ENCODE results near the gene SPEM2.
A peak's percentile ranks its signal among the peaks of the same experiment; 100 is the strongest.
"Not testable (repeated sequence)": the region's sequence is repeated elsewhere in the genome, so short reads cannot be mapped to it uniquely, and the experiment has no call there.

Gene SPEM2

GRCh38 chr17:7442142-7442541, 16.7 kb downstream of the SPEM2 start:
- ATAC-seq (no peak), DNase-seq (no peak)

- DNase-seq, result no peak
- ATAC-seq, result no peak
Observed at GRCh38 chr17:7443499-7444485, 18.4 kb downstream of the SPEM2 start.

- ATAC-seq (peak; percentile 29), DNase-seq (peak; percentile 26)
Observed at GRCh38 chr17:7444682-7445618, 19.5 kb downstream of the SPEM2 start, which contains the start of gene CHRNB1. TSS of gene CHRNB1 (plus strand) at chr17:7445061. CDS start at chr17:7445128, 67 bp downstream.

- DNase-seq (peak; percentile 41), ATAC-seq (peak; percentile 50)
Observed at GRCh38 chr17:7445619-7445968, 20.2 kb downstream of the SPEM2 start.

GRCh38 chr17:7448461-7448860, 23.0 kb downstream of the SPEM2 start:
- no peak for ATAC-seq
- DNase-seq, result no peak

- DNase-seq, result no peak
- no peak for ATAC-seq
Observed at GRCh38 chr17:7459961-7460545, 34.6 kb downstream of the SPEM2 start.

GRCh38 chr17:7460850-7461660, 35.6 kb downstream of the SPEM2 start:
- DNase-seq (no peak), ATAC-seq (no peak)

- ATAC-seq (no peak), DNase-seq (no peak)
Observed at GRCh38 chr17:7462474-7463371, 37.3 kb downstream of the SPEM2 start.

GRCh38 chr17:7463372-7463846, 38.0 kb downstream of the SPEM2 start:
- ATAC-seq, result no peak
- DNase-seq, result no peak

- ATAC-seq, result no peak
- DNase-seq, result no peak
Observed at GRCh38 chr17:7464081-7464480, 38.7 kb downstream of the SPEM2 start.

GRCh38 chr17:7465597-7466275, 40.3 kb downstream of the SPEM2 start:
- DNase-seq (no peak), ATAC-seq (no peak)

GRCh38 chr17:7466318-7466638, 40.9 kb downstream of the SPEM2 start:
- DNase-seq (no peak), ATAC-seq (no peak)

- DNase-seq, result no peak
- no peak for ATAC-seq
Observed at GRCh38 chr17:7466639-7467341, 41.4 kb downstream of the SPEM2 start.

GRCh38 chr17:7467498-7467897, 42.1 kb downstream of the SPEM2 start:
- ATAC-seq (no peak), DNase-seq (no peak)

- ATAC-seq, result no peak
- DNase-seq, result no peak
Observed at GRCh38 chr17:7468290-7468689, 42.9 kb downstream of the SPEM2 start.

GRCh38 chr17:7468804-7469389, 43.5 kb downstream of the SPEM2 start:
- ATAC-seq (no peak), DNase-seq (no peak)

- DNase-seq, ATAC-seq: not testable (repeated sequence)
Observed at GRCh38 chr17:7469843-7470242, 44.4 kb downstream of the SPEM2 start.

- not testable (repeated sequence) for DNase-seq, ATAC-seq
Observed at GRCh38 chr17:7470457-7470973, 45.1 kb downstream of the SPEM2 start.
